ENCODE measurements around the gene VAMP5. TPM values are rescaled to one million over a fixed set of nuclear protein-coding genes. Genes with fewer than 3 reads are reported as not detected.

The VAMP5 gene
- total and polyA plus RNA-seq, 9 of the 15 experiments (the other 6 are each of a cell fraction or from before 2014, with no cell fraction given) = 0.54 to 1.9 (median 1.5) TPM; not detected in 2

DNA sequence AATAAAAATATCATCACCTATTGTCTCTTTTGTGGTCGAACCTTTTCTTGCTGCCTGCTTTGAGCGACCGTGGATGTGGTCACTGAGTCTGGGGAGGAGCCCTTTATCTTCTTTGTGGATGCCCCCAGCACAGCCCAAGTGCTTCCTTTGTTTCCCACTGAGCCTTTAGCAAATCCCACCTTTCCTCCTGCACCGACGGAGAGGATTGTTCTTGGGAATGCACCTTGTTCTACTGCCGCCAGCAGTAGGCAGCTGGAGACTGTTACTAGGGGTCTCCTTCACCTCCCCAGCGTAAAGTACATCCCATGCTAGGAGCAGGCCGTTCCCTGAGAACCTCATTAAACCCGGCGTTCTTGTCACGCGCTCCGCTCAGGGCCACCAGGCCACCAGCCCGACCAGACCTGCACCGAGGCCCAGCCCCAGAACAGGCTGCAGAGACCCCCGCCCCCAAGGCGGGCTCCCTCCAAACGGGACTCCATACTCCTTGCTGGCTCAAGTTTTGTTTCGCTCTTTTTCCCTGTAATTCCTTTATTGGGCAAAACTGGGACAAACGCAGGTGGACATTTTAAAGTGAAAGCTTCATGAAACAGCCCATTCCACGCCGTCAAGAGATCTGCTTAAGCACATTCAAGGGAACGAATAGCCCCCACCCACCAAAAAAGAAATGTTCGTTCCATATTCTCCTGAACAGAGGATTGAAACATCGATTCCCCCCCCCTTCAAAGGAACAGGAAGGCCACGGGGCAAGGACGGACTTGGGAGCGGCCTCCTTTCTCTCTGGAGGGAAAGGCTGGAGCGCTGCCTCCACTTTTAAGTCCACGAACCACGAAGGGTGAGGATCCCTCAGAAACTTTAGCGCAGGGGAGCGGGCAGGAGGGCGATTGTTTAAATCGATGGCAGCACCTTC, 46.4 kb upstream of the VAMP5 start (continued):
- TF ChIP-seq, protein P1, sequence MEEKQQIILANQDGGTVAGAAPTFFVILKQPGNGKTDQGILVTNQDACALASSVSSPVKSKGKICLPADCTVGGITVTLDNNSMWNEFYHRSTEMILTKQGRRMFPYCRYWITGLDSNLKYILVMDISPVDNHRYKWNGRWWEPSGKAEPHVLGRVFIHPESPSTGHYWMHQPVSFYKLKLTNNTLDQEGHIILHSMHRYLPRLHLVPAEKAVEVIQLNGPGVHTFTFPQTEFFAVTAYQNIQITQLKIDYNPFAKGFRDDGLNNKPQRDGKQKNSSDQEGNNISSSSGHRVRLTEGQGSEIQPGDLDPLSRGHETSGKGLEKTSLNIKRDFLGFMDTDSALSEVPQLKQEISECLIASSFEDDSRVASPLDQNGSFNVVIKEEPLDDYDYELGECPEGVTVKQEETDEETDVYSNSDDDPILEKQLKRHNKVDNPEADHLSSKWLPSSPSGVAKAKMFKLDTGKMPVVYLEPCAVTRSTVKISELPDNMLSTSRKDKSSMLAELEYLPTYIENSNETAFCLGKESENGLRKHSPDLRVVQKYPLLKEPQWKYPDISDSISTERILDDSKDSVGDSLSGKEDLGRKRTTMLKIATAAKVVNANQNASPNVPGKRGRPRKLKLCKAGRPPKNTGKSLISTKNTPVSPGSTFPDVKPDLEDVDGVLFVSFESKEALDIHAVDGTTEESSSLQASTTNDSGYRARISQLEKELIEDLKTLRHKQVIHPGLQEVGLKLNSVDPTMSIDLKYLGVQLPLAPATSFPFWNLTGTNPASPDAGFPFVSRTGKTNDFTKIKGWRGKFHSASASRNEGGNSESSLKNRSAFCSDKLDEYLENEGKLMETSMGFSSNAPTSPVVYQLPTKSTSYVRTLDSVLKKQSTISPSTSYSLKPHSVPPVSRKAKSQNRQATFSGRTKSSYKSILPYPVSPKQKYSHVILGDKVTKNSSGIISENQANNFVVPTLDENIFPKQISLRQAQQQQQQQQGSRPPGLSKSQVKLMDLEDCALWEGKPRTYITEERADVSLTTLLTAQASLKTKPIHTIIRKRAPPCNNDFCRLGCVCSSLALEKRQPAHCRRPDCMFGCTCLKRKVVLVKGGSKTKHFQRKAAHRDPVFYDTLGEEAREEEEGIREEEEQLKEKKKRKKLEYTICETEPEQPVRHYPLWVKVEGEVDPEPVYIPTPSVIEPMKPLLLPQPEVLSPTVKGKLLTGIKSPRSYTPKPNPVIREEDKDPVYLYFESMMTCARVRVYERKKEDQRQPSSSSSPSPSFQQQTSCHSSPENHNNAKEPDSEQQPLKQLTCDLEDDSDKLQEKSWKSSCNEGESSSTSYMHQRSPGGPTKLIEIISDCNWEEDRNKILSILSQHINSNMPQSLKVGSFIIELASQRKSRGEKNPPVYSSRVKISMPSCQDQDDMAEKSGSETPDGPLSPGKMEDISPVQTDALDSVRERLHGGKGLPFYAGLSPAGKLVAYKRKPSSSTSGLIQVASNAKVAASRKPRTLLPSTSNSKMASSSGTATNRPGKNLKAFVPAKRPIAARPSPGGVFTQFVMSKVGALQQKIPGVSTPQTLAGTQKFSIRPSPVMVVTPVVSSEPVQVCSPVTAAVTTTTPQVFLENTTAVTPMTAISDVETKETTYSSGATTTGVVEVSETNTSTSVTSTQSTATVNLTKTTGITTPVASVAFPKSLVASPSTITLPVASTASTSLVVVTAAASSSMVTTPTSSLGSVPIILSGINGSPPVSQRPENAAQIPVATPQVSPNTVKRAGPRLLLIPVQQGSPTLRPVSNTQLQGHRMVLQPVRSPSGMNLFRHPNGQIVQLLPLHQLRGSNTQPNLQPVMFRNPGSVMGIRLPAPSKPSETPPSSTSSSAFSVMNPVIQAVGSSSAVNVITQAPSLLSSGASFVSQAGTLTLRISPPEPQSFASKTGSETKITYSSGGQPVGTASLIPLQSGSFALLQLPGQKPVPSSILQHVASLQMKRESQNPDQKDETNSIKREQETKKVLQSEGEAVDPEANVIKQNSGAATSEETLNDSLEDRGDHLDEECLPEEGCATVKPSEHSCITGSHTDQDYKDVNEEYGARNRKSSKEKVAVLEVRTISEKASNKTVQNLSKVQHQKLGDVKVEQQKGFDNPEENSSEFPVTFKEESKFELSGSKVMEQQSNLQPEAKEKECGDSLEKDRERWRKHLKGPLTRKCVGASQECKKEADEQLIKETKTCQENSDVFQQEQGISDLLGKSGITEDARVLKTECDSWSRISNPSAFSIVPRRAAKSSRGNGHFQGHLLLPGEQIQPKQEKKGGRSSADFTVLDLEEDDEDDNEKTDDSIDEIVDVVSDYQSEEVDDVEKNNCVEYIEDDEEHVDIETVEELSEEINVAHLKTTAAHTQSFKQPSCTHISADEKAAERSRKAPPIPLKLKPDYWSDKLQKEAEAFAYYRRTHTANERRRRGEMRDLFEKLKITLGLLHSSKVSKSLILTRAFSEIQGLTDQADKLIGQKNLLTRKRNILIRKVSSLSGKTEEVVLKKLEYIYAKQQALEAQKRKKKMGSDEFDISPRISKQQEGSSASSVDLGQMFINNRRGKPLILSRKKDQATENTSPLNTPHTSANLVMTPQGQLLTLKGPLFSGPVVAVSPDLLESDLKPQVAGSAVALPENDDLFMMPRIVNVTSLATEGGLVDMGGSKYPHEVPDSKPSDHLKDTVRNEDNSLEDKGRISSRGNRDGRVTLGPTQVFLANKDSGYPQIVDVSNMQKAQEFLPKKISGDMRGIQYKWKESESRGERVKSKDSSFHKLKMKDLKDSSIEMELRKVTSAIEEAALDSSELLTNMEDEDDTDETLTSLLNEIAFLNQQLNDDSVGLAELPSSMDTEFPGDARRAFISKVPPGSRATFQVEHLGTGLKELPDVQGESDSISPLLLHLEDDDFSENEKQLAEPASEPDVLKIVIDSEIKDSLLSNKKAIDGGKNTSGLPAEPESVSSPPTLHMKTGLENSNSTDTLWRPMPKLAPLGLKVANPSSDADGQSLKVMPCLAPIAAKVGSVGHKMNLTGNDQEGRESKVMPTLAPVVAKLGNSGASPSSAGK (IDR thresholded peaks at IDR 0.05) = peak; percentile 70
- TF ChIP-seq ZNF75A (CRISPR knock-in tag; IDR thresholded peaks at IDR 0.05) (no peak), SIX5 (IDR thresholded peaks at IDR 0.05; ENCODE audit: borderline replicate concordance in 1 of 2, insufficient read depth in 1 of 2, low read depth in 1 of 2, low read length in 2 of 2) (no peak), ZNF232 (CRISPR knock-in tag; IDR thresholded peaks at IDR 0.05) (no peak), TRIM25 (IDR thresholded peaks at IDR 0.05; ENCODE audit: borderline replicate concordance) (no peak), ESRRB (CRISPR knock-in tag; IDR thresholded peaks at IDR 0.05; ENCODE audit: borderline replicate concordance) (no peak), GMEB1 (CRISPR knock-in tag; IDR thresholded peaks at IDR 0.05) (no peak), ZNF583 (CRISPR knock-in tag; IDR thresholded peaks at IDR 0.05) (no peak)
- TF ChIP-seq, protein P2, sequence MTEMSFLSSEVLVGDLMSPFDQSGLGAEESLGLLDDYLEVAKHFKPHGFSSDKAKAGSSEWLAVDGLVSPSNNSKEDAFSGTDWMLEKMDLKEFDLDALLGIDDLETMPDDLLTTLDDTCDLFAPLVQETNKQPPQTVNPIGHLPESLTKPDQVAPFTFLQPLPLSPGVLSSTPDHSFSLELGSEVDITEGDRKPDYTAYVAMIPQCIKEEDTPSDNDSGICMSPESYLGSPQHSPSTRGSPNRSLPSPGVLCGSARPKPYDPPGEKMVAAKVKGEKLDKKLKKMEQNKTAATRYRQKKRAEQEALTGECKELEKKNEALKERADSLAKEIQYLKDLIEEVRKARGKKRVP (CRISPR knock-in tag; IDR thresholded peaks at IDR 0.05) = no peak

All from K562 (cell line).